ENCODE results near the gene RXRB.

The RXRB gene

DNA sequence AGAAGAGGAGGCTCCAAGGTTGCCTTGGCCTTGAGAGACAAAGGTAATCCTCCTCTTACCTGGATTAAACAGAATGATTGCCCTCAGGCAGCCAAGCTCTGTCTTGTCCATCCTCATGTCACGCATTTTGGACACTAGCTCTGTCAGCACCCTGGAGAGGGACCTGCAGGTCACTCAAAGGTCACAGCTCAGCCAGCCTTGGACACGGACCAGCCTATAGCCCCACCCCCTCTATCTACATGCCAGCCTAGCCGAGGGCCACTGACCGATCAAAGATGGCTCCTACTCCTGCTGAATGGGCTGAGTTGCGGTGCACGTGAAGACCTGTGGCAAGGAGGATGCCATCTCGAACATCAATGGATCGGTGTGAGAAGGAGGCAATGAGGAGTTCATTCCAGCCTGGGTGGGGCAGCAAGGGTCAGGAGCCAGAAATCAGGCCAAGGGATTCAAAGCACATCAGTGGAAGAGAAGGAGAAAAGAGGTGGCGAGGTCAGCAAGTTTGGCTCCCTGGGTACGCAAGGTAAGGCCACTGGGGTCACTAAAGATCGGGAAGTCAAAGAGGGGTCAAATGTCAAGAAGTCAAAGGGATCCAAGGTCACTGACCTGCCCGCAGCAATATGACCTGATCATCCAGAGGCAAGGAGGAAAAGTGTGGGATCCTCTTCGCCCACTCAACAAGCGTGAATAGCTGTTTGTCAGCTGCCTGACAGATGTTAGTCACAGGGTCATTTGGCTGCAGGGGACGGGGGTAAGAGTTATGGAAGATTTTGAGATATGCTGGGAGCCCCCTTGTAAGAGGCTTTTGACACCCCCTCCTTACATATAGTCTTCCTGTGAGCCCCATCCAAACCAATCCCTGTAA, 4.9 kb downstream of the RXRB start:
- DNase-seq = no peak

GRCh38 chr6:33194431-33194979, 6.0 kb downstream of the RXRB start:
- DNase-seq = no peak

GRCh38 chr6:33193619-33194018, 6.8 kb downstream of the RXRB start:
- DNase-seq = no peak

GRCh38 chr6:33192671-33193602, 7.5 kb downstream of the RXRB start:
- DNase-seq = peak; percentile 34

DNA sequence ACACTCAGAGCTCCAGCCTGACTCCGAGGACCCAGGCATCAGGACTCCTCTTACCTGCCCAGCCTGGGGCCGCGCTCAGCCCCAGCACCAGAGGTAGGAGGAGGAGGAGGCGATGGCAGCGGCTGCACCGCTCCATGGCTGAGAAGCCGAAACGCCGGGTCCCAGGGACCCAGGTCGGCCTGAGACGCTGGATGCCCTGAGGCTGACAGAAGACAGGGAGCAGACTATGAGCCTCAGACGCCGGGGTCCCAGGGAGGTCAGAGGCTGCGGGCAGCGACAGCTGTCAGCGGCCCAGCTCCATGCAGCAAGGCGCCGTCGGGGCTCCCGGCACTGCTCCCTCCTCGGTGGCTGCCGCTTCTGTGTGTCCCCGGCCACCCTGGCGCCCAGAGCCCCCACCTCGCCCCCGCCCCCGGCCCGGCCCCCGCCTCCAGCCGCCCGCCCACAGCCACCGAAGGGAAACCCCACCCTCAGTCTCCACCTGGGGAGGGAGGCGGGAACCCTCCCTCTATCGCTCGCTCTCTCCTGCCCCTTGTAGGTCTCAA, 8.3 kb downstream of the RXRB start, which contains the start of gene COL11A2:
Gene COL11A2 (minus strand): TSS at position 363 of the 542 bp plus-strand sequence. CDS start 227 bp downstream, at position 136.
- DNase-seq = no peak

- DNase-seq = no peak
Observed at GRCh38 chr6:33191383-33192104, 8.9 kb downstream of the RXRB start.

DNA sequence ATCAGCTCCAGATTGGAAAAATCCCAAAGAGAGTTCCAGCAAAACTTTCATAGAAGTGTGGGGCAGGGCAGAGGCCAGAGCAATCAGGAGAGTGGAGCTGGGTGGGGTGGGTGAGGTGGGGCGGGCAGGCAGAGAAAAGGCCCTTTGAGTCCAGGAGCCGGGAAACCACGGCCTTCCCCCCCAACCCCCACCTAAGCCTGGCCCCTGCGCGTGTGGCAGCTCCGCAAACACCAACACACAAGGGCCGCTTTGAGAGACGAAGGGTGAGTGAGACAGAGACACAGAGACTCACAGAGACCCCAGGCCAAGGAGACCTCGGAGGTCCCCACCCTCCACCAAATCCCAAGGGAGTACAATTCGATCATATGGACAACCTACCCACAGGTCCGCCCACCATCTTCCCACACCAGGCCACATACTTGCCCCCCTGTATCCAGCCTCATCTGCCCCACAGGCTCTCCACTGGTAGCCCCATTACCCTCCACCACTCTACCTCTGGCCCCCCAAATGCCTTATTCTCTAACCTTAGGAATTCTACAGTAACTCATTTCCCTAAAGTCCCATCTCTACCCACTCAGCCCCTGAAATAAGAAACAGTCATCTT, 9.9 kb downstream of the RXRB start:
- DNase-seq = no peak

DNA sequence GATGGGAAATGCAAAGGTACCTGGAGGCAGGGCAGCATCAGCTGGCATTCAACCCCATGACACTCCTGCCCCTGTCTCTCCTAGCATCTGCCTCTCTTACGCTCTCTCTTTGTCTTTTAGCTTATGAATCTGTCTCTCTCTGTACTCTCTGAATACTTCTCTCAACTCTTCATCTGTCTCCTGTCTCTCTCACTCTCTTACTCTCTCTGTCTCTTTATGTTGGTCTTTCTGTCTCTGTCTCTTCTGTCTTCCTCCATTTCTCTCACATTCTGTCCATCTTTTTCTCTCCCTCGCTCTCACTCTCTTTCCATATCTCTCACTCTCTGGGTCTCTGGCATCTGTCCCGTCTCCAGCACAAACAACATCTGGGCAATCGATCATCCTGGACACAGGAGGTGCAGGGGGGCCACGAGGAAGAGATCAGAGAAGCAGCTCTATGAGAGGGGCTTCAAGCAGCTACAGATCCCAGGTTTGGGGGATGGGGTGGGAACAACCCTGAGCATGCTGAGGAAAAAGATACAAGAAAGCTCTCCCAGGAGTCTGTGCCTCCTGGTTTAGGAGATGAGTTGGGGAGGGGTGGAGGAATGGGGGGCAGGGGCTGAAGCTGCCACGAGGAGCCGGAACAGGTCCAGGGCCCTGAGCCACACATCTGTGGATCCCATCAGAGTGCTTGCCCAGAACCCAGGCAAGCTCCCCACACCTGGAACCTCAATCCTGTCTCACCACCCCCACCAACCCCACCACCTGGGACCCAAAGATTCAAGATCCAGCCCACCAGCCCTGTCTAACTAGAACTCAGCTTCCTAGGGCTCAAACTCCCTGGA, 10.6 kb downstream of the RXRB start:
- DNase-seq = no peak

GRCh38 chr6:33189164-33189563, 11.3 kb downstream of the RXRB start:
- DNase-seq = no peak

GRCh38 chr6:33187809-33188208, 12.7 kb downstream of the RXRB start:
- DNase-seq = no peak

- DNase-seq = no peak
Observed at GRCh38 chr6:33185654-33186187, 14.7 kb downstream of the RXRB start.

- no peak for DNase-seq
Observed at GRCh38 chr6:33185190-33185589, 15.3 kb downstream of the RXRB start.

DNA sequence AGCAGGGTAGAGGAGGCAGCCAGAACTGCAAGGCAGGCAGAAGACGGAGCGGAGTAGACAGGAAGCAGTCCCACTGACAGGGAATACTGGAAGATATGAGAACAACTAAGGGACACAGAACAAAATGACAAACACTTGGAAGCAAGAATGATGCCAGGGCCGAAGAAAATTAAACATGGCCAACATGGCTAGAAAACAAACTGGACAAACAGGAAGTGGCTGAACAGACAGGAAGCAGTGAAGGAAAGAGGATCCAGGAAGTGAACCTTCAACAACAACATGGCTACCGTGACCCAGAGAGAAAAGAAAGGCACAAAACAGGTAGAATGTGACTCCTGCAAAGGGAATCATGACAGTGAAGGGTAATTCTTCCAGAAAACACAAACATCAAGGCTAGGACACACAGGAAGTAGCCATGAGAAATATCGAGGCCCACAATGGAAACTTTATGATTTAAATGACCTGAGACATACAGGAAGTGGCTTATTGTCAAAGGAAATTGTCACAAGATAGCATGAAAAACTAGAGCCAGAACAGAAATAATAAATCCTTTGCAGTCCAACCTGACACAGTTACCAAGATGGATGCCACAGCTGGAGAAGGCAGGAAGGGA, 17.3 kb downstream of the RXRB start:
- DNase-seq = no peak

DNA sequence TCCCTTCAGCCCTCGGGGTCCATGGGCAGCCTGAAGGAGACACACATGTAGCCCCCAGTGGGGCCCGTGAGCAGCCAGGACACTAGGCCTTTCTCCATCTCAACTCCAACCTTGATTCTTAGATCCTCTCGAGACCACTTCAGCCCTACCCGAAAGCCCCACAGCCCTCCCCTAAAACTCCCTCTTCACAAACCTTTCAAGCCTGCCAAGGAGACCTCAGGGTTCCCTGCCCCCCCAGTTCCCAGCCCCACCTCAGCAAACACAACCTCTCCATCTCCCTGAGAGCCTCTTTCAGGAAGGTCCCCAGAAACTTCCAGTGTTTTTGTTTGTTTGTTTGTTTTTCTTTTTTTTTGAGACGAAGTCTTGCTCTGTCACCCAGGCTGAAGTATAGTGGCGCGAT, 19.3 kb downstream of the RXRB start:
- DNase-seq = no peak

DNA sequence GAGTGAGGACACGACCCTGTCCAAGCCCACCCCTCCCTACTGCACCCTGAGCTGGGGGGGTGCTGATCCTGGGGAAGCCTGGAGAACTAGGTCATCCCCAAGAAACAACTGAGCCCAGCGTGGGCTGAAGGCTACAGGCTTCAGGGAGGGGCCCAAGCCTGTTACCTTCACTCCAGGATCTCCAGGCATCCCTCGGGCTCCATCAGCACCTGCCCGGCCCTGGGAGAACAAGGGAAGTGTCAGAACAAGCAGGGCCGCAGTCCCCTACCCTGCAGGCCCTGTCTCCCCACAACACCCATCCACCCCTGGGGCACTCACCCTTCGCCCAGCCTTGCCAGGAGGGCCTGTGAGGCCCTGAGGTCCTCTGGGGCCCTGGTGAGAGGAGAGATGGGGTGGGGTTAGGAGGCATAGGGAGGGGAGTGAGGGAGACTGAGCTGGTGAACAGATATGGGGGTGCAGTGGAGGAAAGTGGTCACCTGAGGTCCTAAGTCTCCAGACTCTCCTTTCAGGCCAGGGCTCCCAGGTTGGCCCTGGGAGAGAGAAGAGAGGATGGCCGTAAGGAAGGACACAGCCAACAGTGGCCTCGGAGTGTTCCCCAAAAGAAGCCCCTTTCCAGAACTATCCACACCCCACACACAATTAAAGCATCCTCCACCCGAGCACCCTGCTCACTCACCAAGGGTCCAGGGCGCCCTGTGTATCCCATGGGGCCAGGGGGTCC, 21.6 kb downstream of the RXRB start:
- no peak for DNase-seq

DNA sequence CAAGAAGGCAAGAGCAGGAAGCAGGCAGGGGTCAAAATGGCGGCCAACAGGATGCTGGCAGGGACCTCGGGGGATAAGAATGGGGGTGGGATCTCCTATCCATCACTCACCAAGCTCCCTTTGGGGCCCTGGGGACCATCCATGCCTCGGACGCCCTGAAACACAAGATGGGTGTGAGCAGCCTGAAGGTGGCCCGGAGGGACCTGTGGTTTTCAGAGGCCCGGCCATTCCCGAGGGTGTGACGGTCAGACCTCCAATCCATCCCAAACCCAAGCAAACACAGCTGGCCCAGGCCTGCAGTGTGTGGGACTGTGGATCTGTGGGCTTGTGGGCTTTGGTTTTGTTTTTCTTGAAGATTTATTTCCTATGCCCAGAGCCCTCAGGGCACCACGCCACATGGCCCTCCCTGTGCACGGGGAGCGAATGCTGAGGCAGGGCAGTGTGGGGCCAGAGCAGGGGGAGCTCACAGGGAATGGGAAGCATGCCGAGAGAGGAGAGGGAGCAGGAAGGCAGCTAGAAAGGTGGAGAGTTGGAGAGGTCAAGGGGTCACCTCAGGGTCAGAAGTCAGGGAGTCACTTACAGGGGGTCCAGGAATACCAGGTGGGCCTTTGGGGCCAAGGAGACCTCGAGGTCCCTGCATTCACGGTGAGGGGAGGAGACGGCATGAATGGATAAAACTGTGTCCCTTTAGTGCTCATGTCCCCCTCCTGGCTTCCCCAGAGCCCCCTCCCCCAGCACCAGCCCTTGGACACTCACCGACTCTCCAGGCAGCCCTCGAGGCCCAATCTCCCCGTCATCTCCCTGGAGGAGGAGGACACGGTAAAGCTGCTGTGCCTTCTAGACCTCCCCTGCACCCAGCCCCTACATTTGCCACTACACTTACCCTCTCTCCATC, 22.7 kb downstream of the RXRB start:
- no peak for DNase-seq

- no peak for DNase-seq
Observed at GRCh38 chr6:33176906-33177305, 23.6 kb downstream of the RXRB start.

DNA sequence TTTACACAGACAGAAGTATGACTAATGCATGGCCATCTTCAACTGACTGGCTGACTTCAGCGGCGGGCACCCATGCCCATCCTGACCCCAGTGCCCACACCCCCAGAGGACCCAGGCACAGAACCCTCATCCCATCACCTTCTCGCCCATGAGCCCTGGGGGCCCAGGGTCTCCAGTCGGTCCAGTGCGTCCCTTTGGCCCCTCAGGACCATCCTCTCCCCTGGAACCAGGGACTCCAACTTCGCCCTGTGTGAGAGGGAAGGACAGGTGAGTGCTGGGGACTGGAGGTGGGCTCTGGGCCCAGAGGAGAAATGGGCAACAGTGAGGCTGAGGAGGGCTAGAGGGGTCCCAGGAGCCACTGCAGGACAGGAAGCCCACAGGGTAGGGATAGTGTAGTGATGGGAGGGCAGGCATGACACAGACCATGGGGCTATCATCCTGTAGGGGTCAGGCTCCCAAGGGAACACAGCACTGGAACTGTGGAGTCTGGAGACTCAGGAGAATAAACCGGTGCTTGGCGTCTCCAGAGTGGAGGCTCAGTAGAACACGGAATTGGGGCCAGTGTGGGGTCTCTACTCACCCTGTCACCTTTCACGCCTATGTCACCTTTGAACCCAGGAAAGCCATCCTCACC, 24.9 kb downstream of the RXRB start:
- no peak for DNase-seq
